ENCODE results near the gene SAMSN1. TPM values are rescaled to one million over a fixed set of nuclear protein-coding genes. Genes with fewer than 3 reads are reported as not detected.

Gene SAMSN1
- 1.2 TPM in 1 of 2 replicates, not detected in the other for total RNA-seq (ENCODE audit: low replicate concordance)

- Histone ChIP-seq H3K4me3 (no peak within 1 kb of the TSS), H3F3A (ENCODE audit: low read depth) (no peaks in the 10 kb centered on the region), H2AFZ (replicated peaks) (no peak within 1 kb of the TSS), H3K4me2 (no peak within 1 kb of the TSS), H3K27me3 (no peaks in the 10 kb centered on the region), H3K27ac (no peak within 1 kb of the TSS), H3K9me3 (ENCODE audit: low read depth) (no peaks in the 10 kb centered on the region), H4K20me1 (ENCODE audit: low read depth) (no peaks in the 10 kb centered on the region), H3K9ac (no peak within 1 kb of the TSS), H3K4me1 (no peaks in the 10 kb centered on the region), H3K36me3 (no peaks in the 10 kb centered on the region), H3K79me2 (ENCODE audit: low read depth) (no peaks in the 10 kb centered on the region)
- Mint-ChIP-seq H3K9me3 (no peaks in the 10 kb centered on the region), H3K4me3 (no peak within 1 kb of the TSS), H3K4me1 (no peaks in the 10 kb centered on the region), H3K27ac (no peak within 1 kb of the TSS), H3K36me3 (no peaks in the 10 kb centered on the region), H3K27me3 (ENCODE audit: insufficient read depth, low read depth) (no peaks in the 10 kb centered on the region)
- no peak for DNase-seq (ENCODE audit: low spot score)
- TF ChIP-seq EZH2 (IDR thresholded peaks at IDR 0.05): no peak
- TF ChIP-seq EZH2phosphoT487 (IDR thresholded peaks at IDR 0.05): no peak
- no peak for TF ChIP-seq CTCF (IDR thresholded peaks at IDR 0.05)
Observed at GRCh38 chr21:14545906-14546480, at the start of gene SAMSN1. SAMSN1 (minus strand) TSS chr21:14546315; CDS start chr21:14546261, 54 bp downstream.

- Histone ChIP-seq H3K36me3 (no peaks in the 10 kb centered on the region), H3K4me2 (no peak overlapping the region), H2AFZ (replicated peaks) (no peak overlapping the region), H3K9me3 (ENCODE audit: low read depth) (no peaks in the 10 kb centered on the region), H3K4me3 (no peak overlapping the region), H3F3A (ENCODE audit: low read depth) (no peaks in the 10 kb centered on the region), H3K4me1 (no peaks in the 10 kb centered on the region), H3K79me2 (ENCODE audit: low read depth) (no peaks in the 10 kb centered on the region), H3K9ac (no peak overlapping the region), H3K27me3 (no peaks in the 10 kb centered on the region), H3K27ac (no peak overlapping the region), H4K20me1 (ENCODE audit: low read depth) (no peaks in the 10 kb centered on the region)
- no peaks in the 10 kb centered on the region for H3K9me3 Mint-ChIP-seq
- no peak overlapping the region for H3K4me3 Mint-ChIP-seq
- TF ChIP-seq EZH2 (IDR thresholded peaks at IDR 0.05): no peak
- no peak for TF ChIP-seq EZH2phosphoT487 (IDR thresholded peaks at IDR 0.05)
- TF ChIP-seq CTCF (IDR thresholded peaks at IDR 0.05): no peak
- no peak overlapping the region for H3K27ac Mint-ChIP-seq
- H3K27me3 Mint-ChIP-seq (ENCODE audit: insufficient read depth, low read depth): peaks cover 2% of the 10 kb centered on the region
- no peaks in the 10 kb centered on the region for H3K4me1 Mint-ChIP-seq
- no peak for DNase-seq (ENCODE audit: low spot score)
- no peaks in the 10 kb centered on the region for H3K36me3 Mint-ChIP-seq
Observed at GRCh38 chr21:14595449-14595848, 49.3 kb upstream of the SAMSN1 start.

- TF ChIP-seq EZH2 (IDR thresholded peaks at IDR 0.05) (no peak), EZH2phosphoT487 (IDR thresholded peaks at IDR 0.05) (no peak), CTCF (IDR thresholded peaks at IDR 0.05) (no peak)
Observed at GRCh38 chr21:14594967-14595366, 48.9 kb upstream of the SAMSN1 start.

More at GRCh38 chr21:14594967-14595366, 48.9 kb upstream of the SAMSN1 start:
- H3K4me2 ChIP-seq: no peak overlapping the region
- H3K4me3 ChIP-seq: no peak overlapping the region
- H2AFZ ChIP-seq (replicated peaks): no peak overlapping the region
- H3F3A ChIP-seq (ENCODE audit: low read depth): no peaks in the 10 kb centered on the region
- H3K9me3 ChIP-seq (ENCODE audit: low read depth): no peaks in the 10 kb centered on the region
- peaks cover 2% of the 10 kb centered on the region for H3K27me3 Mint-ChIP-seq (ENCODE audit: insufficient read depth, low read depth)
- H3K4me1 Mint-ChIP-seq: no peaks in the 10 kb centered on the region
- no peaks in the 10 kb centered on the region for H3K36me3 Mint-ChIP-seq
- no peaks in the 10 kb centered on the region for H3K36me3 ChIP-seq
- H3K79me2 ChIP-seq (ENCODE audit: low read depth): no peaks in the 10 kb centered on the region
- no peak overlapping the region for H3K27ac ChIP-seq
- no peaks in the 10 kb centered on the region for H4K20me1 ChIP-seq (ENCODE audit: low read depth)
- H3K4me3 Mint-ChIP-seq: no peak overlapping the region
- no peaks in the 10 kb centered on the region for H3K4me1 ChIP-seq
- no peak for DNase-seq (ENCODE audit: low spot score)
- no peaks in the 10 kb centered on the region for H3K9me3 Mint-ChIP-seq
- H3K27ac Mint-ChIP-seq: no peak overlapping the region
- no peak overlapping the region for H3K9ac ChIP-seq
- H3K27me3 ChIP-seq: no peaks in the 10 kb centered on the region
